ENCODE data around the gene HRH1.

DNA sequence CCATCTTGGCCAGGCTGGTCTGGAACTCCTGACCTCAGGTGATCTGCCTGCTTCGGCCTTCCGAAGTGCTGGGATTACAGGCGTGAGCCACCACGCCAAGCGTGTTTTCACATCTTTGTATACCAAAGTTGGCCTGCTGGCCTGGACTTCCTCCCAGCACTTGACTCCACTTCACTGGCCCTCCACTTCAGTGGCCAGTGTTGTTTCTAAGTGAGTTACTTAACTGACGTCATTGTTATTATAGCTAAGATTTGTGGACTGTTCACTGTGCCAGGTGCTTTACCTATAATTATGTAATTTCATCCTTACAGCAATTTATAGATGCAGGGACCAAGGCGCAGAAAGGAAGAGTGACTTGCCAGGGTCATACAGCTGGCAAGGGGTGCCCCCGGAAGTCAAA, 52.0 kb downstream of the HRH1 start:
- TF ChIP-seq CTCF (IDR thresholded peaks at IDR 0.05; ENCODE audit: insufficient read depth, low read length, poor library complexity, severe bottlenecking) (no peak), EZH2phosphoT487 (conservative IDR thresholded peaks at IDR 0.05; ENCODE audit: low read length) (no peak)
